Nephron progenitor cell (in vitro differentiated cells): ENCODE measurements around the gene HEMK1.

Experiments used
- DNase-seq: peaks from one replicate; pipeline ENCODE4 v3.0.0; 2021
- H3K27ac Mint-ChIP-seq: 2 replicates; pipeline ENCODE4 v1.8.0; 2021; ENCODE audit warnings: mild to moderate bottlenecking, moderate library complexity, mixed read lengths
- H3K27me3 Mint-ChIP-seq: 2 replicates; pipeline ENCODE4 v1.8.0; 2021; ENCODE audit warnings: mild to moderate bottlenecking, low read depth, mixed read lengths; ENCODE audit not compliant: poor library complexity
- H3K36me3 Mint-ChIP-seq: 2 replicates; pipeline ENCODE4 v1.8.0; 2021; ENCODE audit warnings: low read depth, mixed read lengths
- H3K4me1 Mint-ChIP-seq: 2 replicates; pipeline ENCODE4 v1.8.0; 2021; ENCODE audit warnings: mixed read lengths
- H3K4me3 Mint-ChIP-seq: 2 replicates; pipeline ENCODE4 v1.8.0; 2021; ENCODE audit warnings: mild to moderate bottlenecking, moderate library complexity, mixed read lengths
- H3K9me3 Mint-ChIP-seq: 2 replicates; pipeline ENCODE4 v1.8.0; 2021; ENCODE audit warnings: mild to moderate bottlenecking, moderate library complexity, mixed read lengths
- CTCF ChIP-seq: fragments of 200-600 bp; sonication (generic); IDR thresholded peaks from 2 replicates; pipeline ENCODE4 v1.5.0; 2021; ENCODE audit warnings: antibody characterized with exemption

HEMK1 gene

DNA sequence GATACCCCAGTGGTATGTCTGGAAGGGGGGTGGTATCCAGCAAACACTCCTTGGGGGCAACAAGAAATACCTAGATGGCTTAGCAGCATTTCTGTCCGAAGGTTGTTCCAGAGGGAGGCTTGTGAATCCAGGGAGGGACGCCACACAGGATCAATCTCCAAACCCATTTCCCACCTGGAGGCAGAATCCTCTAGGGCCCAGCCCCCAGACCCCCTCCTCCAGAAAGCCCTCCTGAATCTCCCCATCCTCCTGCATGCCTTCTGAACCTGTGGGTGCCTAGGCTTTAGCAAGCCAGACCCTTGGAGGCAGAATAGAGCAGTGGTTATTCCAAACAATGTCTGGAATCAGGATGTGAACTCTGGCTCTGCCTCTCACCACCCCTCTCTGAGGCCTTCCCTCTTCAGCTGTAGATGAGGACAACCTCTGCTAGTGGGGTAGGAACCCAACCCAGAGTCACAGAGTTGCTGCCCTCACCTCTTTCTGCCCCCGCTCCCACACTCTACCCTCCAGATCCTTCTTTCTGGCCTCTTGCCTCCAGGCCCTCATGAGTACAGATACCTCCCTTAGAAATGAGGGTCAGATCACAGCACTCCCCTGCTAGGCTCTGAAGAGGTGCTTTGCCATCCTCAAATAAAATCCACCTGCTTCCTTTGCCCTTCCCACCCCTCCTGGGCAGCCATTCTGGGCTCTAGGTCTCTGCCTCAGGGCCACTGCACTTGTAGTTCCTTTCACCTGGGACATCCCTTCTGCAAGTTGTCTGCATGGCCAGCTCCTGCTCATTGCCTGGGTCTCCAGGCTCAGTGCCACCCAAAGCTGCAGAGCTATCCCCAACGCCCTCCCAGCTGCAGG lies 34.2 kb downstream of the HEMK1 start:
- H3K4me3 Mint-ChIP-seq = no peak overlapping the region
- H3K4me1 Mint-ChIP-seq = peaks cover 28% of the 10 kb centered on the region
- H3K27ac Mint-ChIP-seq = peak overlapping the region; percentile 9

DNA sequence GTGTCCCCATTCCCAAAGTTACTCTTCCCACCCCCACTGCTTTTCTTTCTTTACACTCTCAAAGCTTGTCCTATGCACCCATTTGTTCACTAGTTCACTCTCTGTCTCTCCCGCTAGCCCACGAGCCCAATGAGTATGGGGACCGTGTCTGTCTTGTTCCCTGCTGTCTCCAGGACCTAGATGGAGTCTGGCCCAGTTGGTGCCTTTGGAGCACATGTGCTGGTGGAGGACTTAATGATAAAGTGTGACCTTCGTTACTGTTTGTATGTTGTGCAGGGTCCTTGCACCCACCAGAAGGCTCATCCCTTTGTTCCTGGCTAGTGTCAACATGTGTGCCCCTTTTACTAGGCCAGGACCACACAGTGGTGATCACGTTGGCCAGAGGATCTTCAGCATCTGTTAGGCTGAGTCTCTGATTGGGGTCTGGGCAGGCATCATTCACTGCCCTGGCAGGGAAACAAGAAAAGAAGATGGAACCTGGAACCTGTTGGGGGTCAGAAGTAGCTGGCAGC lies 34.8 kb downstream of the HEMK1 start:
- Mint-ChIP-seq H3K36me3 (no peaks in the 10 kb centered on the region), H3K27me3 (peaks cover 7% of the 10 kb centered on the region), H3K27ac (peak overlapping the region; percentile 9), H3K4me1 (peaks cover 29% of the 10 kb centered on the region), H3K4me3 (no peak overlapping the region), H3K9me3 (no peaks in the 10 kb centered on the region)
- no peak for DNase-seq
- no peak for TF ChIP-seq CTCF

More for the DNA sequence above, 34.2 kb downstream of the HEMK1 start:
- H3K9me3 Mint-ChIP-seq = no peaks in the 10 kb centered on the region
- no peak for TF ChIP-seq CTCF
- no peaks in the 10 kb centered on the region for H3K36me3 Mint-ChIP-seq
- DNase-seq = no peak
- H3K27me3 Mint-ChIP-seq = peaks cover 5% of the 10 kb centered on the region

DNA sequence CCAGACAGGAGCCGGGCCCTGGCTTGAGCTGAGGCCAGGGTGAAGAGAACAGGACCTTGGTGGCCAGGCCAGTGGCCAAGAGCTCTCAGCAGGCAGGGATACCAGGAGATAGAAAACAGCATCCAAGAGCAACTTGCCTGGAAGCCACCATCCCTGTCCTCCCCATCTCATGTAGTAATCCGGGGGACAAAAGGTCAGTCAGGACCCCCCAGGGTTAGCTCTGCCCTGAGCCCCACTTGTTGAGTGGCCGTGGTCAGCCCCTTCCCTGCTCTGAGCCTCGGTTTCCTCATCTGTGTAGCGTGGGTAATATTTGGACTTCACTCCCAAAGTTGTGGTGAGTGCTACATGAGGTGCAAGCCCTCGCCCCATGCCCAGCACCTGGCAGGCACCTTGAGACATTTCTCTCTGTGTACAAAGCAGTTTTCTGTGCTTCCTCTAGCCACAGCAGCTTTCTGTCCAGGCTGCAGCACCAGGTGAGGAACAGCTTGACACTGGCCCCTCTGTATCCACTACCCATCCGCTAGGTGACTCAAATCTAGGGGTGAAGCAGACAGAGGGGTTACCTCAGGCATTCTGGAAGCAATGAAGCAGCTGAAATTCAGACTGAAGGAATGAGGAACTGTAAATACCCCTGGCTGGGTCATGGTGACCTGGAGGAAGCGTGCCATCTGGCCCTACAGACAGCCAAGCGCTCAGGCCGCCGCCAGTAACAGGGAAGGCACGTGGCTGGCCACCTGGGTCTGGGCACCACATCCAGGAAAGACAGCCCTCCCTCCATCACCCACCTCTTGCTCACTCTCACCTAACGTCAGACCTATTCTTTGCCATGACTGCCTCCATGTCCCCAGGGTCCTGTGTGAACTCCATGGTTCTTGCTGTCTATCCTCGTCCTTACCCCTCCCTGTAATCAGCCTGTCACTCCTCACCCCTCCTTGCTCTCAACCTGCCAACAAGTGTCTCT lies 35.6 kb downstream of the HEMK1 start:
- no peak for TF ChIP-seq CTCF
- peaks cover 14% of the 10 kb centered on the region for H3K27me3 Mint-ChIP-seq
- H3K36me3 Mint-ChIP-seq = no peaks in the 10 kb centered on the region
- no peak overlapping the region for H3K4me3 Mint-ChIP-seq
- no peaks in the 10 kb centered on the region for H3K9me3 Mint-ChIP-seq
- peaks cover 34% of the 10 kb centered on the region for H3K4me1 Mint-ChIP-seq
- DNase-seq = no peak
- peak overlapping the region; percentile 69 for H3K27ac Mint-ChIP-seq

DNA sequence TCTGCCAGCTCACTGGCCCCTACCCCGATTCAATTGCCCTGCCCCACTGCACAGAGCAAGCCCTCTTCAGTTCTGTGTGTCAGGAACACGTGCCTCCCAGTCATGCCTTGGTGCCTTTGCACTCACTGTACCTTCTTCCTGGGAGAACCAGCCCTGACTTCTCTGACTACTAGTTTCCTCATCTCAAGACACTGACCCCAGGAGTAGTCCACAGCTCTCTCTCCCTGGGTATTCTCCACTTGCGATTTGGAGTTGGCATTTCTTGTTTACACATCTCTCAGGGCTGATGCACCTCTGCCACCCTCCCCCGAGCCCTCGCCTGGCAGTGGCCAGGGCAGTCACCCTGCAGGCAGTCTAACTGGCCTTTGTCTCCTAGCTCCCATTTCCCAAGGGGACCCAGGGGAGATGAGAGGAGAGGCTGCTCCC lies 36.6 kb downstream of the HEMK1 start:
- no peak for DNase-seq
- Mint-ChIP-seq H3K27ac (no peak overlapping the region), H3K4me1 (peaks cover 39% of the 10 kb centered on the region)

DNA sequence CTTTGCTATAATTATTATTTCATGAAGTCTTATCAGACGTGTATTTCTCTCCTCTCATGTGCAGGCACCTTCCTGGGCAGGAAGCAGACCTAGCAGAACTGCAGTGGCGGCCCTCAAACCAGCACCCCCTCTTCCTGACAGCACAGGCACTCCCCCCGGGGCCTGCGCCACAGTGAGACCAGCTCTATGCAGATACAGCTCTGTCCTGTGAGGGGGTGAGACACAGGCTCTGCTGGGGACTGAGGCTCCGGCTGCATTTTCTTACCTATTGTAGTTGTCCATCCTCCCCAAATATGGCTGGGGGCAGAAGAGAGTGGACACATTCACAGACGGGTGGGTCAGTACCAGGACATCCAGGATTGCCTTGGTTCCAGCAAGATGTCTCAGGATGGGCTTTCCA lies 37.3 kb downstream of the HEMK1 start:
- Mint-ChIP-seq H3K36me3 (no peaks in the 10 kb centered on the region), H3K27me3 (peaks cover 15% of the 10 kb centered on the region), H3K4me1 (peaks cover 37% of the 10 kb centered on the region), H3K4me3 (no peak overlapping the region), H3K27ac (no peak overlapping the region), H3K9me3 (no peaks in the 10 kb centered on the region)
- DNase-seq = no peak
- no peak for TF ChIP-seq CTCF

More for the DNA sequence above, 36.6 kb downstream of the HEMK1 start:
- no peaks in the 10 kb centered on the region for H3K36me3 Mint-ChIP-seq
- H3K27me3 Mint-ChIP-seq = peaks cover 15% of the 10 kb centered on the region
- TF ChIP-seq CTCF = no peak
- H3K4me3 Mint-ChIP-seq = no peak overlapping the region
- no peaks in the 10 kb centered on the region for H3K9me3 Mint-ChIP-seq
